Stimulated activated CD4-positive, alpha-beta T cell treated with anti-CD3 and anti-CD28 coated beads, Interleukin-2, amount 100 ng/mL, for 4 hours (primary cell): ENCODE data around the gene GALR3.

Experiments used
- DNase-seq: peaks from one replicate; pipeline ENCODE4 v3.0.0-alpha.2; 2020; ENCODE audit warnings: low read depth

GALR3 gene

GRCh38 chr22:37803639-37804351, 19.4 kb upstream of the GALR3 start:
- no peak for DNase-seq

DNA sequence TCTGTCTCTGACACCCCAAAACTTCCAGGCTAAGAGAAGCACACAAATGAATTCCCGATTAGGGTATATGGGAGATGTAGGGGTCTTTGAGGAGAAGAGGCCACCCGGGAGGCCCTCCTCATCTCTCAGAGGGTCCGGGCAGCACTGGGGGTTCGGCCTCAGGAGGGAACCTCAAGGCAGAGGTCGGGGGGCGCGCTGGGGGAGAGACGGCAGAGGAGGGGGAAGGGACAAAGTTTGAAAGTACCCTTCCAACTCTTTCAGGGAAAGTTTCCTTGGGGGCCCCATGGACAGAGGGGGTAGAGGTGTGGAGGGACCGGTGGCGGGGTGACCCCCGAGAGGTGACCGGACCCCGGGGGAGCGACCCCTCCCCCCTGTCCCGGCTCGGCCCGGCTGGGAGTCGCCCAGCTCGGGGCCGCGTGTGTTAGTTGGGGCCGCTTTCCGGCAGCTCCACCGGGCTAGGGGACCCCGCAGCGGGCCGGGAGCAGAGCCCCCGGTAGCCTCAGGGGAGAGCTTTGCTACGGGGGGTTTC, 18.8 kb upstream of the GALR3 start:
- no peak for DNase-seq

- DNase-seq, result peak; percentile 52
Measured at GRCh38 chr22:37804881-37805809, 18.0 kb upstream of the GALR3 start.

GRCh38 chr22:37805810-37806277, 17.3 kb upstream of the GALR3 start:
- no peak for DNase-seq

GRCh38 chr22:37806409-37807333, 16.5 kb upstream of the GALR3 start:
- no peak for DNase-seq

DNA sequence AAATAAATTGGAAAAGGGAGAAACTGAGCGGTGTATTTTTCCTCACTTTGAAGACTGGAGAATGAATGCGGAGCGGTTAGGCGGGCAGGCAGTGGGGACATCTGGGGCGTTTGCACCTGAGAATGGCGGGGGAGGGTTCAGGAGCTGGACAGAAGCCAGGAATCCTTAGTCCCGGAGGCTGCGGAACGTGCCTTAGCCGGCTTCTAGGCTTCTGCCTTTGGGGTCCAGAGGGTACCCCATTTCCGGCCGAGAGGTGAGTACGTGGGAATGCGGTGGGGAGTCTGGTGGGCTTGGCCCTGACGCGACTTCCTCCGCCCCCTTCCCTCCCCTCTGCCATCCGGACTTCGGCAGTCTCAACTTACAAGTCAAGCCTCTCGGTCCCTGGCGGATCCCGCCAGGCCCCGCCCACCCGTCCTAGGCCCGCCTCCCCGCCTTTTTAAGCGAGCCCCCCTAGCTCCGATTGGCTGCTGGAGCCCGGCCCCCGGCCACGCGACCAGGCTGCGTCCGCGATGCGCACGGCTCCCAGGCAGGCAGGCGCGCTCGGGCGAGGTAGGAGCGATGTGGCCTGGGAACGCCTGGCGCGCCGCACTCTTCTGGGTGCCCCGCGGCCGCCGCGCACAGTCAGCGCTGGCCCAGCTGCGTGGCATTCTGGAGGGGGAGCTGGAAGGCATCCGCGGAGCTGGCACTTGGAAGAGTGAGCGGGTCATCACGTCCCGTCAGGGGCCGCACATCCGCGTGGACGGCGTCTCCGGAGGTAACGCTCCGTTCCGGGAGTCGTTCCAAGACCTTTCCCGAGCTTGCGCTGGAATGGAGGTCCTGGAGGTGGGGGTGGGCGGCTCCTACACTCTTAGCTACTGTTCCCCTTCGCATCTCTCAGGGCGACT, 15.5 kb upstream of the GALR3 start, which contains the start of gene GCAT:
Gene GCAT, plus strand, starts transcription at position 525 of the 884 bp plus-strand sequence. Its CDS starts 34 bp downstream, at position 559.
- DNase-seq, result peak; percentile 82

GRCh38 chr22:37808294-37808657, 14.9 kb upstream of the GALR3 start:
- DNase-seq, result no peak

GRCh38 chr22:37809672-37810333, 13.4 kb upstream of the GALR3 start:
- DNase-seq, result no peak

- no peak for DNase-seq
Measured at GRCh38 chr22:37811867-37812266, 11.3 kb upstream of the GALR3 start.

DNA sequence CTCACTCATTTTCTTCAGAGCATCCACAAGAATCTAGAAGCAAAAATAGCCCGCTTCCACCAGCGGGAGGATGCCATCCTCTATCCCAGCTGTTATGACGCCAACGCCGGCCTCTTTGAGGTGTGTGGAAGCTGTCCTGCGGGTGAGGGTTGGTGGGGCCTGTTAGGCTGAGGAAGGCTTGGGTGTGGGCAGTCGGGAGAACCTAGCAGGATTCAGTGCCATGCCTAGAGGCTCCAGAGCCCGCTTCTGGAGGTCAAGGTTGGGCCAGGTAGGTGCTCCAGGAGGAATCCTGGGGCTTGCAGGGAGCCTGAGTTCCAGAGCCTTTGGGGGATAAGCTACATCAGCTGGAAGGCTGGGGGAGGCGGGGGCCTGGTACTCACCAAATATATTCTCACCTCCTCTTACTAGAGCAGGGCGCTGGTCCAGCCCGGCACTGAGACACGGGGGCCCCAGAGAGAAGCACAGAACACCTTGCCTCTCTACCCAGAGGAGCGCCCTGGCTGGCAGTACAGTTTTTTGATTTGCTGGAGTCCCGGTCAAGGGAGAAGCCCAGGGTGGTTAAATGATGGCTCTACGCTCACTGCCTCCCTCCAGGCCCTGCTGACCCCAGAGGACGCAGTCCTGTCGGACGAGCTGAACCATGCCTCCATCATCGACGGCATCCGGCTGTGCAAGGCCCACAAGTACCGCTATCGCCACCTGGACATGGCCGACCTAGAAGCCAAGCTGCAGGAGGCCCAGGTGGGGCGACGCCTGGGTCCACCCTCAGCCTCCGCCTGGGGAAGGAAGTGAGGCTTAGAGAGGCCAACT, 10.1 kb upstream of the GALR3 start:
- no peak for DNase-seq

GRCh38 chr22:37815593-37815992, 7.6 kb upstream of the GALR3 start:
- DNase-seq, result no peak

DNA sequence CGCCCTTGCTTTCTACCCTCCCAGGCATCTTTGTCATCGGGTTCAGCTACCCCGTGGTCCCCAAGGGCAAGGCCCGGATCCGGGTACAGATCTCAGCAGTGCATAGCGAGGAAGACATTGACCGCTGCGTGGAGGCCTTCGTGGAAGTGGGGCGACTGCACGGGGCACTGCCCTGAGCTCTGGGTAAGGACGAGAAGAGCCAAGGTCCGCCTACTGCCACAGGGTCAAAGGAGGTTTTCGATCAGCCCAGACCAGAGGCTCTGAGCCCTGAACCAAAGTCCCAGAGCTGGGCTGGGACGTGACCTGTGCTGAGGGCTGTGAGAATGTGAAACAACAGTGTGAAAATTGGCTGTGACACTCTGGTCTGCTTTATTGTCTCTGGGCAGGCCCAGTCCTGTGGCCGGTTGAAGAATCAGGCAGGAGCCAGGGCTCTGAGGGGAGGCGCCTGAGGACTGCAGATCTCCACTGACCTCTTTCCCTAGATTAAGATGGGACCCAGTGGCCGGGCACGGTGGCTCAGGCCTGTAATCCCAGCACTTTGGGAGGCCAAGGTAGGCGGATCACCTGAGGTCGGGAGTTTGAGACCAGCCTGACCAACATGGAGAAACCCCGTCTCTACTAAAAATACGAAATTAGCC, 6.5 kb upstream of the GALR3 start:
- DNase-seq, result no peak

- DNase-seq, result peak; percentile 74
Measured at GRCh38 chr22:37817705-37818408, 5.3 kb upstream of the GALR3 start.

DNA sequence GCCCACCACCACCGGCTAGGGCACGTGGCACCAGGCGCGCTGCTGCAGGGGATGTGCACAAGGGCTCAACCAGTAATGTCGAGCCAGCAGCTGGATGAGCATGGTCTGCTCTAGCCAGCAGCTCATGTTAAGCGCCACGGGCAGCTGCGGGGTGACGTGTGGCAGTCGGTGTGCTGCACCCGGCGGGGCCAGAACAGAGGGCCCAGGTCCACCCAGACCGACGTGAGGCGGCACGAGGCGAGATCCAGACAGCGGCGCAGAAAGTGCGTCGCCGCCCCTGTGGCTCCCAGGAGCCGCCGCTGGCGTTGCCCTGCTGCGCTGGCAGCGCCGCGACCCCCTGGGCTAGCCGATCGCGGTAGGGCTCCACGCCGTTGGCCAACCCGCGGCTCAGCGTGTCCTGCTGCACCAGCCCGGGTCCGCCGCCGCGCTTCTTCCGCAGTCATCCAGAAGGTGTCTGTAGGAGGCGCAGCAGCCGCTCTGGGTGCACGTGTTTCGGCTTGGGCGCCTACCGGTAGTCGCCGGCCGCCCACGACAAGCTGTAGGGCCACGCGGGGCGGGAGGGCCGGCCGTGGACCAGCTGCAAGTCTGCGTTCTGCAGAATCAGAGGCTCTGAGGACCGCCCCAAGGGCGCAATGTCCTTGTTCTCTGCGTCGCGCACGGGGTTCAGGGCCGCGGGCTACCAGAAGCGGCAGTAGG, 4.6 kb upstream of the GALR3 start:
- peak; percentile 54 for DNase-seq

GRCh38 chr22:37819105-37819433, 4.1 kb upstream of the GALR3 start:
- no peak for DNase-seq

DNA sequence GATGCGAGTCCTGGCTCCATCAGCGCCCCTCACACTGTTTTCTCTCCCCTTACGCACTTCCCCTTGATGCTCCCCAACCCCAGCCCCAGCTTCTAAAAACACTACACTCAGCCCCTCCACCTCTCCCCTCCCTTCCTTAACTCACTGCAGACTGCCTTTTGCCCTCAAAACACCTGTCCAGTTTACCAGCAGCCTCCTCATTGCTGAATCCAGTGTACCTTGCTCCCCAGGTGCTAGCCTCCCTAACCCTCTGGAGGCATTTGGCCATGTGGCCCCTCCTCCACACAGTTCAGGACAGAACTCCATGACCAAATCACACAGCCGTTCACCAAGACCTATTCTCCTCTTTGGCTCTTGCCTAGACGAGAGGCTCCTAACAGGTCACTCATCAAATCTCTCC, 2.8 kb upstream of the GALR3 start:
- DNase-seq, result no peak

GRCh38 chr22:37822079-37822833, 926 bp upstream of the GALR3 start:
- no peak for DNase-seq
